Neural cell (in vitro differentiated cells): ENCODE data around the gene SPATA46. TPM values are rescaled to one million over a fixed set of nuclear protein-coding genes. Genes with fewer than 3 reads are reported as not detected.

Experiments used
- H2AFZ ChIP-seq: fragments of 200-600, 300-800 bp; sonication (generic), shearing (Covaris generic); 2 replicates; pipeline ENCODE4 v1.6.0; 2014; ENCODE audit warnings: low read depth, mild to moderate bottlenecking, antibody characterized with exemption, low read length, moderate library complexity
- H3F3A ChIP-seq: fragments of 200-600 bp; shearing (Covaris generic); 2 replicates; pipeline ENCODE4 v1.6.1; 2016; ENCODE audit warnings: mild to moderate bottlenecking, moderate library complexity, mixed read lengths, antibody characterized with exemption, low read length; ENCODE audit not compliant: insufficient read depth, poor library complexity, severe bottlenecking
- H3K27ac ChIP-seq: fragments of 200-600, 300-800 bp; sonication (generic), shearing (Covaris generic); 2 replicates; pipeline ENCODE4 v1.5.1; 2014; ENCODE audit warnings: mild to moderate bottlenecking, low read length, moderate library complexity
- H3K27me3 ChIP-seq: fragments of 300-800, 200-600 bp; sonication (generic), shearing (Covaris generic); 2 replicates; pipeline ENCODE4 v1.6.0; 2014; ENCODE audit warnings: mild to moderate bottlenecking, low read depth, low read length, moderate library complexity; ENCODE audit not compliant: insufficient read depth
- H3K36me3 ChIP-seq: fragments of 300-800, 200-600 bp; sonication (generic), shearing (Covaris generic); 2 replicates; pipeline ENCODE4 v1.5.1; 2014; ENCODE audit warnings: mild to moderate bottlenecking, antibody characterized with exemption, low read length, moderate library complexity; ENCODE audit not compliant: insufficient read depth
- H3K4me2 ChIP-seq: fragments of 300-800, 200-600 bp; sonication (generic), shearing (Covaris generic); 2 replicates; pipeline ENCODE4 v1.6.0; 2014; ENCODE audit warnings: mild to moderate bottlenecking, low read length
- H3K4me3 ChIP-seq: fragments of 300-800, 200-600 bp; sonication (generic), shearing (Covaris generic); 2 replicates; pipeline ENCODE4 v1.5.1; 2014; ENCODE audit warnings: mild to moderate bottlenecking, low read length, moderate library complexity
- H3K79me2 ChIP-seq: fragments of 200-600 bp; shearing (Covaris generic); replicated peaks from 2 replicates; pipeline ENCODE4 v1.6.0; 2014; ENCODE audit warnings: mild to moderate bottlenecking, low read length, moderate library complexity; ENCODE audit not compliant: insufficient read depth
- H3K9ac ChIP-seq: fragments of 300-800, 200-600 bp; sonication (generic), shearing (Covaris generic); 2 replicates; pipeline ENCODE4 v1.6.1; 2016; ENCODE audit warnings: mild to moderate bottlenecking, low read length, mixed read lengths
- H3K9me2 ChIP-seq: fragments of 200-600 bp; shearing (Covaris generic); 2 replicates; pipeline ENCODE4 v1.6.1; 2016; ENCODE audit warnings: mild to moderate bottlenecking, low read length, mixed read lengths; ENCODE audit not compliant: insufficient read depth
- H3K9me3 ChIP-seq: fragments of 200-600, 300-800 bp; sonication (generic), shearing (Covaris generic); 2 replicates; pipeline ENCODE4 v1.6.1; 2016; ENCODE audit warnings: mild to moderate bottlenecking, mixed run types, low read length, moderate library complexity, mixed read lengths
- H4K20me1 ChIP-seq: fragments of 200-600 bp; shearing (Covaris generic); 2 replicates; pipeline ENCODE4 v1.6.1; 2016; ENCODE audit warnings: mild to moderate bottlenecking, mixed run types; ENCODE audit not compliant: insufficient read depth
- CTCF ChIP-seq: fragments of 450-650 bp; IDR thresholded peaks from 2 replicates; pipeline ENCODE4 v1.5.1; 2014; ENCODE audit warnings: antibody characterized with exemption, mild to moderate bottlenecking, moderate library complexity; ENCODE audit not compliant: poor library complexity, severe bottlenecking
- EP300 ChIP-seq: fragments of 450-650 bp; conservative IDR thresholded peaks from 2 replicates; pipeline ENCODE4 v1.6.1; 2014; ENCODE audit warnings: antibody characterized with exemption, mild to moderate bottlenecking, moderate library complexity; ENCODE audit not compliant: poor library complexity, severe bottlenecking
- EZH2 ChIP-seq: fragments of 200-600, 300-800 bp; shearing (Covaris generic), sonication (generic); IDR thresholded peaks from 2 replicates; pipeline ENCODE4 v1.6.1; 2014; ENCODE audit warnings: antibody characterized with exemption, low read length, borderline replicate concordance, mild to moderate bottlenecking; ENCODE audit not compliant: insufficient read depth, poor library complexity, severe bottlenecking
- MXI1 ChIP-seq: fragments of 450-650 bp; conservative IDR thresholded peaks from 2 replicates; pipeline ENCODE4 v1.6.1; 2014; ENCODE audit warnings: antibody characterized with exemption, mild to moderate bottlenecking; ENCODE audit not compliant: poor library complexity, severe bottlenecking
- POLR2AphosphoS5 ChIP-seq: IDR thresholded peaks from 2 replicates; pipeline ENCODE4 v1.6.1; 2012
- RAD21 ChIP-seq: fragments of 450-650 bp; conservative IDR thresholded peaks from 2 replicates; pipeline ENCODE4 v1.6.1; 2014; ENCODE audit warnings: antibody characterized with exemption, mild to moderate bottlenecking, moderate library complexity
- REST ChIP-seq: IDR thresholded peaks from 2 replicates; pipeline ENCODE4 v1.6.1; 2012; ENCODE audit warnings: borderline replicate concordance
- SMC3 ChIP-seq: fragments of 450-650 bp; conservative IDR thresholded peaks from 2 replicates; pipeline ENCODE4 v1.6.1; 2014; ENCODE audit warnings: antibody characterized with exemption, mild to moderate bottlenecking, moderate library complexity; ENCODE audit not compliant: poor library complexity
- TAF1 ChIP-seq: IDR thresholded peaks from 2 replicates; pipeline ENCODE4 v1.6.1; 2012; ENCODE audit warnings: low read depth
- polyA plus RNA-seq: library from polyadenylated mRNA; depleted of rRNA; stranded (reverse); fragments of >200 nt; gene quantifications from 2 replicates; pipeline ENCODE4 v1.2.3, GENCODE V29; 2014

Gene SPATA46
- polyA plus RNA-seq, 1 donor from 2014 or later: not detected

- Histone ChIP-seq H3K27ac (no peak overlapping the region), H3K9me2 (no peaks in the 10 kb centered on the region), H3F3A (no peaks in the 10 kb centered on the region), H3K9me3 (no peaks in the 10 kb centered on the region), H3K4me3 (no peak overlapping the region), H2AFZ (no peak overlapping the region), H3K79me2 (no peaks in the 10 kb centered on the region), H4K20me1 (no peaks in the 10 kb centered on the region), H3K27me3 (no peaks in the 10 kb centered on the region), H3K36me3 (no peaks in the 10 kb centered on the region), H3K9ac (no peak overlapping the region), H3K4me2 (no peak overlapping the region)
- TF ChIP-seq CTCF: no peak
- TF ChIP-seq TAF1: no peak
- no peak for TF ChIP-seq SMC3
- no peak for TF ChIP-seq EP300
- no peak for TF ChIP-seq MXI1
- TF ChIP-seq EZH2: no peak
- no peak for TF ChIP-seq POLR2AphosphoS5
- no peak for TF ChIP-seq RAD21
Observed at GRCh38 chr1:162417650-162418049, 41.0 kb upstream of the SPATA46 start.

GRCh38 chr1:162416909-162417308, 40.3 kb upstream of the SPATA46 start:
- no peaks in the 10 kb centered on the region for H4K20me1 ChIP-seq
- no peak overlapping the region for H3K27ac ChIP-seq
- H3K36me3 ChIP-seq: no peaks in the 10 kb centered on the region
- no peak overlapping the region for H2AFZ ChIP-seq
- H3K9me3 ChIP-seq: no peaks in the 10 kb centered on the region
- no peak overlapping the region for H3K4me3 ChIP-seq
- no peaks in the 10 kb centered on the region for H3K79me2 ChIP-seq
- H3K9ac ChIP-seq: no peak overlapping the region
- H3K4me2 ChIP-seq: no peak overlapping the region
- no peak for TF ChIP-seq REST
- TF ChIP-seq TAF1: no peak
- TF ChIP-seq MXI1: no peak
- TF ChIP-seq EZH2: no peak
- TF ChIP-seq EP300: no peak
- TF ChIP-seq RAD21: no peak
- TF ChIP-seq CTCF: no peak
- no peak for TF ChIP-seq SMC3
- TF ChIP-seq POLR2AphosphoS5: no peak
- no peaks in the 10 kb centered on the region for H3F3A ChIP-seq
- no peaks in the 10 kb centered on the region for H3K9me2 ChIP-seq
- no peaks in the 10 kb centered on the region for H3K27me3 ChIP-seq
